Brain microvascular endothelial cell (primary cell): ENCODE results near the gene DLX4.

Source experiments
- DNase-seq: peaks from one replicate; pipeline ENCODE4 v3.0.0-alpha.2; 2020
- H3K27ac ChIP-seq: fragments of 250-450 bp; sonication (Bioruptor Pico); 2 replicates; pipeline ENCODE4 v1.5.1; 2020; ENCODE audit warnings: mild to moderate bottlenecking, moderate library complexity
- H3K27me3 ChIP-seq: fragments of 250-450 bp; sonication (Bioruptor Pico); replicated peaks from 2 replicates; pipeline ENCODE4 v1.5.1; 2020; ENCODE audit warnings: mild to moderate bottlenecking
- H3K36me3 ChIP-seq: fragments of 250-450 bp; sonication (Bioruptor Pico); replicated peaks from 2 replicates; pipeline ENCODE4 v1.5.1; 2020; ENCODE audit warnings: mild to moderate bottlenecking
- H3K4me3 ChIP-seq: 2 replicates; pipeline ENCODE4 v1.5.1; 2011; ENCODE audit warnings: low read depth, mild to moderate bottlenecking, control low read depth, low read length, moderate library complexity
- in situ Hi-C: cut with HindIII; loops from 2 replicates; pipeline ENCODE4 v1.10.0; 2017; ENCODE audit warnings: low sequenced_read_pairs, low pct_ligation_motif_present
- TF ChIP-seq, protein P1 (sequence below): IDR thresholded peaks from 2 replicates; pipeline ENCODE4 v1.5.1; 2011; ENCODE audit warnings: low read depth, mild to moderate bottlenecking, moderate library complexity, low read length, control low read depth, inconsistent platforms; ENCODE audit errors: missing control alignments

DLX4 gene

DNA sequence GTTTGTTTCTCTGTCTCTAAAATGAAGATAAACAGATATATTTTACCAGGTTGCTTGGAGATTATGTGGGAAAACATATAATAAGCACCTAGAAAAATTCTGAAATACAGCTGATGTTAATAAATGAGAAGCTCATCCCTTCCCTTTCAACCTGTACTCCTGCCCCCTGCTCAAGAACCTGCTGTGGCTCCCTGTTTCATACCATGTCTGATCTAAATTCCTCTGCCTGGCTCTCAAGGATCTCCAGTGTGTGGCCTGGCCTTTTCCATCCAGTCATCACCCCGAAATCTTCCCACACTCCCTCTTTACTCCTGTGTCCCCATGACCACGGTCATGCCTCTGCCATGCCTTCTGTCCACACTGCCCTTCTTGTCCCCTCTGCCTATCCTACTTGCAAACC lies 19.4 kb upstream of the DLX4 start:
- in situ Hi-C loops, result no loop called here
- TF ChIP-seq, protein P1, sequence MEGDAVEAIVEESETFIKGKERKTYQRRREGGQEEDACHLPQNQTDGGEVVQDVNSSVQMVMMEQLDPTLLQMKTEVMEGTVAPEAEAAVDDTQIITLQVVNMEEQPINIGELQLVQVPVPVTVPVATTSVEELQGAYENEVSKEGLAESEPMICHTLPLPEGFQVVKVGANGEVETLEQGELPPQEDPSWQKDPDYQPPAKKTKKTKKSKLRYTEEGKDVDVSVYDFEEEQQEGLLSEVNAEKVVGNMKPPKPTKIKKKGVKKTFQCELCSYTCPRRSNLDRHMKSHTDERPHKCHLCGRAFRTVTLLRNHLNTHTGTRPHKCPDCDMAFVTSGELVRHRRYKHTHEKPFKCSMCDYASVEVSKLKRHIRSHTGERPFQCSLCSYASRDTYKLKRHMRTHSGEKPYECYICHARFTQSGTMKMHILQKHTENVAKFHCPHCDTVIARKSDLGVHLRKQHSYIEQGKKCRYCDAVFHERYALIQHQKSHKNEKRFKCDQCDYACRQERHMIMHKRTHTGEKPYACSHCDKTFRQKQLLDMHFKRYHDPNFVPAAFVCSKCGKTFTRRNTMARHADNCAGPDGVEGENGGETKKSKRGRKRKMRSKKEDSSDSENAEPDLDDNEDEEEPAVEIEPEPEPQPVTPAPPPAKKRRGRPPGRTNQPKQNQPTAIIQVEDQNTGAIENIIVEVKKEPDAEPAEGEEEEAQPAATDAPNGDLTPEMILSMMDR, result no peak
- no peaks in the 10 kb centered on the region for H3K36me3 ChIP-seq
- no peak overlapping the region for H3K4me3 ChIP-seq
- H3K27ac ChIP-seq, result no peak overlapping the region
- peaks cover 20% of the 10 kb centered on the region for H3K27me3 ChIP-seq
- no peak for DNase-seq

- no peaks in the 10 kb centered on the region for H3K36me3 ChIP-seq
- no peak overlapping the region for H3K4me3 ChIP-seq
- in situ Hi-C loops, result no loop called here
- TF ChIP-seq, protein P1, result no peak
- no peak overlapping the region for H3K27ac ChIP-seq
- peaks cover 17% of the 10 kb centered on the region for H3K27me3 ChIP-seq
- DNase-seq, result no peak
Observed at GRCh38 chr17:49951362-49952082, 17.5 kb upstream of the DLX4 start.

- in situ Hi-C loops, result no loop called here
Observed at GRCh38 chr17:49952209-49952911, 16.6 kb upstream of the DLX4 start.

GRCh38 chr17:49952912-49953497 lies 16.0 kb upstream of the DLX4 start:
- TF ChIP-seq, protein P1, result no peak
- in situ Hi-C loops, result no loop called here
- no peak overlapping the region for H3K4me3 ChIP-seq
- no peak for DNase-seq
- no peaks in the 10 kb centered on the region for H3K36me3 ChIP-seq
- no peak overlapping the region for H3K27ac ChIP-seq
- H3K27me3 ChIP-seq, result peaks cover 17% of the 10 kb centered on the region

More at GRCh38 chr17:49952209-49952911, 16.6 kb upstream of the DLX4 start:
- TF ChIP-seq, protein P1, result peak; percentile 97
- H3K27ac ChIP-seq, result no peak overlapping the region
- peaks cover 17% of the 10 kb centered on the region for H3K27me3 ChIP-seq
- H3K4me3 ChIP-seq, result no peak overlapping the region
- DNase-seq, result peak; percentile 58
- H3K36me3 ChIP-seq, result no peaks in the 10 kb centered on the region

DNA sequence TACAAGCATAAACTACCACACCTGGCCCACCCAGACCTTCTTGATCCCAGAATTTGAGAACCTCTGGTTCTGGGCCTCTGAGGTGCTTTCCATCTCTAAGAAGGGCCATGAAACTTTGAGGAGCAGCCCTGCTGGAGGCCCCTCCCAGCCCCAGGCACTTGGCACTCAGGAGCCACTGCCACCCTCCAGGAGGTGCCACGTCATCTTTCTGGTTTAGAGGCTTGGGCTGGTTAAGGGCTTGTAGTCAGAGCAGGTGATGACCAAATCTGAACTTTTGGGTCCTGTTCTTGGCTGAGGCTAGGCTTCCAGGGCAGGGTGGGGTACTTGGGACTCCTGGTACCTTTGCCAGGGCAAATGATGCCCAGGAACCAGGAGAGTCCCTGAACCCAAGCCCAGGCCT lies 13.8 kb upstream of the DLX4 start:
- DNase-seq, result no peak
- Histone ChIP-seq H3K36me3 (no peaks in the 10 kb centered on the region), H3K27me3 (peaks cover 11% of the 10 kb centered on the region), H3K4me3 (no peak overlapping the region), H3K27ac (no peak overlapping the region)
- in situ Hi-C loops, result no loop called here
- TF ChIP-seq, protein P1, result no peak
